ENCODE data around the gene FAM193B.
"Not testable (repeated sequence)": the region's sequence is repeated elsewhere in the genome, so short reads cannot be mapped to it uniquely, and the experiment has no call there.

FAM193B gene

DNA sequence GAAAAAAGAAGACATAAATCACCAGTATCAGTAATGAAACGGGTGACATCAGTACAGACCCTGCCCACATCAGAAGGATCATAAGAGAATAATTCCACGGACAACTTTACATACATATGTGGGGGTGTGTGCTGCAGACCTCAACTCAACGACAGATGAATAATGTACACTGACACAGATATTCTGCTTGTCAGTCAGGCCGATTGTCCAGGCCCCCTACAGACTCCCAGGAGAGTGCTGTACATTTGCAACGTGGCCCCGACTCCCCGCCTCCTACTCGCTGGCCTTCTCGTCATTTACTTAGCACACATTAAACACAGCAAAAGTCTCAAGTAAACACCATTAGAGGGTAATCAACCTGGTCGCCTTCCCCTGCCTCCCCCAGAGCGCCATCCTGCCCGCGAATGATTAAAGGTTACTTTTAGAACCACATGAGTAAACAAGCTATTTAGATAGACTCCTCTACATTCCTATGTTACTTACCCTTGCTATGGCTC is 34.1 kb upstream of the FAM193B start:
- in situ Hi-C loops (cut with MboI; ENCODE audit: low pct_unique_long_range_greater_than_20kb, low sequenced_read_pairs, unreplicated experiment) = no loop called here
- TF ChIP-seq, protein P1, sequence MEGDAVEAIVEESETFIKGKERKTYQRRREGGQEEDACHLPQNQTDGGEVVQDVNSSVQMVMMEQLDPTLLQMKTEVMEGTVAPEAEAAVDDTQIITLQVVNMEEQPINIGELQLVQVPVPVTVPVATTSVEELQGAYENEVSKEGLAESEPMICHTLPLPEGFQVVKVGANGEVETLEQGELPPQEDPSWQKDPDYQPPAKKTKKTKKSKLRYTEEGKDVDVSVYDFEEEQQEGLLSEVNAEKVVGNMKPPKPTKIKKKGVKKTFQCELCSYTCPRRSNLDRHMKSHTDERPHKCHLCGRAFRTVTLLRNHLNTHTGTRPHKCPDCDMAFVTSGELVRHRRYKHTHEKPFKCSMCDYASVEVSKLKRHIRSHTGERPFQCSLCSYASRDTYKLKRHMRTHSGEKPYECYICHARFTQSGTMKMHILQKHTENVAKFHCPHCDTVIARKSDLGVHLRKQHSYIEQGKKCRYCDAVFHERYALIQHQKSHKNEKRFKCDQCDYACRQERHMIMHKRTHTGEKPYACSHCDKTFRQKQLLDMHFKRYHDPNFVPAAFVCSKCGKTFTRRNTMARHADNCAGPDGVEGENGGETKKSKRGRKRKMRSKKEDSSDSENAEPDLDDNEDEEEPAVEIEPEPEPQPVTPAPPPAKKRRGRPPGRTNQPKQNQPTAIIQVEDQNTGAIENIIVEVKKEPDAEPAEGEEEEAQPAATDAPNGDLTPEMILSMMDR (IDR thresholded peaks at IDR 0.05; ENCODE audit: extremely low read depth, insufficient read depth, missing control alignments) = no peak

GRCh38 chr5:177578316-177578715 is 24.0 kb upstream of the FAM193B start:
- in situ Hi-C loops (cut with MboI; ENCODE audit: low pct_unique_long_range_greater_than_20kb, low sequenced_read_pairs, unreplicated experiment) = no loop called here
- DNase-seq (ENCODE audit: low spot score) = no peak
- TF ChIP-seq, protein P1 (IDR thresholded peaks at IDR 0.05; ENCODE audit: extremely low read depth, insufficient read depth, missing control alignments) = no peak

More for the DNA sequence above, 34.1 kb upstream of the FAM193B start:
- DNase-seq (ENCODE audit: low spot score) = no peak

DNA sequence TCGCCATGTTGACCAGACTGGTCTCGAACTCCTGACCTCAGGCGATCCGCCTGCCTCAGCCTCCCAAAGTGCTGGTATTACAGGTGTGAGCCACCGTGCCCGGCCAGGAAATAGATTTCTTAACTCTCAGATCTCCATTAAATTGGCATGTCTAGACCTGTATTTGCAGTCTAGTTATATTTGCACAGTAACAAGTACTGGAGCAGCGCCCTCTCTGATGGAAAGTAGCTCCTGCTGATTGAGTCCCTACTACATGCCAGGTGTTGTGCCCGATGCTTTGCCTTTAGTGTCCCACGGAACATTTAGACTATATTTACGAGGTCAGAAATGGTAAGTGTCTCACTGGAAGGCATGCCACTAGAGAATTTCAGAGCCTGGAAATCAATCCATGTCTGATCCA is 21.8 kb upstream of the FAM193B start:
- no peak for DNase-seq (ENCODE audit: low spot score)
- TF ChIP-seq, protein P1 (IDR thresholded peaks at IDR 0.05; ENCODE audit: extremely low read depth, insufficient read depth, missing control alignments) = no peak
- in situ Hi-C loops (cut with MboI; ENCODE audit: low pct_unique_long_range_greater_than_20kb, low sequenced_read_pairs, unreplicated experiment) = no loop called here

GRCh38 chr5:177575488-177575887 is 21.1 kb upstream of the FAM193B start:
- TF ChIP-seq, protein P1 (IDR thresholded peaks at IDR 0.05; ENCODE audit: extremely low read depth, insufficient read depth, missing control alignments) = no peak
- DNase-seq (ENCODE audit: low spot score) = no peak
- in situ Hi-C loops (cut with MboI; ENCODE audit: low pct_unique_long_range_greater_than_20kb, low sequenced_read_pairs, unreplicated experiment) = no loop called here

DNA sequence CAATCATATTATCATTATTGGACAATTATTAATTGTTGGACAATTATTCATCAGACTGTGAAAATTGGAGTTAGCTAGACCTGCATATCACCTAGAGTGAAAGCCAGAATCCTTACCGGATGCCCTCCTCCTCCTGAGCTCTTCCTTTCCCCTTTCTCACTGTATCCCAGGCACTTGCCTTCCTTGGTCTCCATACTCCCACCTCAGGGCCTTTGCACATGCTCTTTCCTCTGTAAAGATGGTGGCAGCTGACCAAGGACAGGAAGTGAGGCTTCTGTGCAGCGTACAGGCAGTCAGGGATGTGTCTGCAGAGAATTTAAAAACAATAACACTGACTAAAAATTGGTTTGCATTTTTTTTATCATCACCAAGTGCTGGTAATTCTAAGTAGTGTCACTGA is 15.5 kb upstream of the FAM193B start:
- no peak for DNase-seq (ENCODE audit: low spot score)
- in situ Hi-C loops (cut with MboI; ENCODE audit: low pct_unique_long_range_greater_than_20kb, low sequenced_read_pairs, unreplicated experiment) = no loop called here
- TF ChIP-seq, protein P1 (IDR thresholded peaks at IDR 0.05; ENCODE audit: extremely low read depth, insufficient read depth, missing control alignments) = no peak

GRCh38 chr5:177568326-177568725 is 14.0 kb upstream of the FAM193B start:
- DNase-seq (ENCODE audit: low spot score) = no peak
- TF ChIP-seq, protein P1 (IDR thresholded peaks at IDR 0.05; ENCODE audit: extremely low read depth, insufficient read depth, missing control alignments) = no peak
- in situ Hi-C loops (cut with MboI; ENCODE audit: low pct_unique_long_range_greater_than_20kb, low sequenced_read_pairs, unreplicated experiment) = no loop called here

DNA sequence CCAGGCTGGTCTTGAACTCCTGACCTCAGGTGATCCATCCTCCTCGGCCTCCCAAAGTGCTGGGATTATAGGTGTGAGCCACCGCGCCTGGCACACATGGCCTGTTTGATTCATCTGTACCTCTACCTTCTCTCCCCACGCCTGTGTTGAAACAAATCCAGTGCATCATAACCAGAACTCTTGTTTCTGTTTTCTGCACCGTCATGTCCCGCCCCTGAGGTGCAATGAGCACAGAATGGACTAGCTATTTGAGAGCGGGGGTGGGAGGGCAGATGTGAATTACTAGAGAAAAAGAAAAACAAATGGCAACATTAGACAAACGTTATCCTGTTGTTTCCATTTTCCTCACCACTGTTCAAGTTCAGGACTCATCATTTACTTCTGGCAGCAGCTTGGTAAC is 10.7 kb upstream of the FAM193B start:
- TF ChIP-seq, protein P1 (IDR thresholded peaks at IDR 0.05; ENCODE audit: extremely low read depth, insufficient read depth, missing control alignments) = no peak
- no peak for DNase-seq (ENCODE audit: low spot score)
- in situ Hi-C loops (cut with MboI; ENCODE audit: low pct_unique_long_range_greater_than_20kb, low sequenced_read_pairs, unreplicated experiment) = no loop called here

DNA sequence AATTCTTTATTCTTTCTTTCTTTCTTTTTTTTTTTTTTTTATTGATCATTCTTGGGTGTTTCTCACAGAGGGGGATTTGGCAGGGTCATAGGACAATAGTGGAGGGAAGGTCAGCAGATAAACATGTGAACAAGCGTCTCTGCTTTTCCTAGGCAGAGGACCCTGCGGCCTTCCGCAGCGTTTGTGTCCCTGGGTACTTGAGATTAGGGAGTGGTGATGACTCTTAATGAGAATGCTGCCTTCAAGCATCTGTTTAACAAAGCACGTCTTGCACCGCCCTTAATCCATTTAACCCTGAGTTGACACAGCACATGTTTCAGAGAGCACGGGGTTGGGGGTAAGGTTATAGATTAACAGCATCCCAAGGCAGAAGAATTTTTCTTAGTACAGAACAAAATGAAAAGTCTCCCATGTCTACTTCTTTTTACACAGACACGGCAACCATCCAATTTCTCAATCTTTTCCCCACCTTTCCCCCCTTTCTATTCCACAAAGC is 5.1 kb upstream of the FAM193B start:
- in situ Hi-C loops (cut with MboI; ENCODE audit: low pct_unique_long_range_greater_than_20kb, low sequenced_read_pairs, unreplicated experiment); DNase-seq (ENCODE audit: low spot score): not testable (repeated sequence)
